ENCODE measurements around the gene GYS2.

DNA sequence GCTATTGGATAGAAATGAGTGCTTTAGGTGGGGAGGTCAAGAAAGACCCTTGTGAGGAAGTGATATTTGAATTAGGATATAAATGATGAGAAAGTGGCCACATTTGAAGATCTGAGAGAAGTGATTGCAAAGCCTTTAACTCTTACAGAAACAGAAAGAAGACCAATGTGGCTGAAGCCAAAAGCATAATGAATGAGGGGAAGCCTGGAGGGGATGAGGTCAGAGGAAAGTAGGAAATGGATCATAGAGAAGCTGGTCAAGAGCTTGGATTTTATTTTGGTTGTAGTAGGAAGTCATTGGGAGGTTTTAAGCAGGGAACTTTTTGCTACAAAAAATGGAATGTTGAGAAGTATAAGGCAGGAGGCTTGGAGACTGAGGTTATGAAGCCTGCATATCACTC is 3.5 kb upstream of the GYS2 start:
- TF ChIP-seq, protein P1, sequence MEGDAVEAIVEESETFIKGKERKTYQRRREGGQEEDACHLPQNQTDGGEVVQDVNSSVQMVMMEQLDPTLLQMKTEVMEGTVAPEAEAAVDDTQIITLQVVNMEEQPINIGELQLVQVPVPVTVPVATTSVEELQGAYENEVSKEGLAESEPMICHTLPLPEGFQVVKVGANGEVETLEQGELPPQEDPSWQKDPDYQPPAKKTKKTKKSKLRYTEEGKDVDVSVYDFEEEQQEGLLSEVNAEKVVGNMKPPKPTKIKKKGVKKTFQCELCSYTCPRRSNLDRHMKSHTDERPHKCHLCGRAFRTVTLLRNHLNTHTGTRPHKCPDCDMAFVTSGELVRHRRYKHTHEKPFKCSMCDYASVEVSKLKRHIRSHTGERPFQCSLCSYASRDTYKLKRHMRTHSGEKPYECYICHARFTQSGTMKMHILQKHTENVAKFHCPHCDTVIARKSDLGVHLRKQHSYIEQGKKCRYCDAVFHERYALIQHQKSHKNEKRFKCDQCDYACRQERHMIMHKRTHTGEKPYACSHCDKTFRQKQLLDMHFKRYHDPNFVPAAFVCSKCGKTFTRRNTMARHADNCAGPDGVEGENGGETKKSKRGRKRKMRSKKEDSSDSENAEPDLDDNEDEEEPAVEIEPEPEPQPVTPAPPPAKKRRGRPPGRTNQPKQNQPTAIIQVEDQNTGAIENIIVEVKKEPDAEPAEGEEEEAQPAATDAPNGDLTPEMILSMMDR (IDR thresholded peaks at IDR 0.05; ENCODE audit: insufficient read depth, low read length) = no peak
- TF ChIP-seq SPI1 (IDR thresholded peaks at IDR 0.05; ENCODE audit: borderline replicate concordance, low read depth) (no peak), GABPA (IDR thresholded peaks at IDR 0.05; ENCODE audit: low read depth) (no peak)

Measured in HL-60 (cell line).